ENCODE data around the gene FAM216B. TPM values are rescaled to one million over a fixed set of nuclear protein-coding genes. Genes with fewer than 3 reads are reported as not detected.

Gene FAM216B
- 0.03 TPM in 1 of 2 replicates, not detected in the other for total RNA-seq (2014; rRNA removed; shearing (Covaris generic))
- not detected in 2 replicates for polyA plus RNA-seq (2015; cell fraction: cytosol; rRNA removed)
- not detected in 2 replicates for polyA plus RNA-seq (2015; cell fraction: nucleus; rRNA removed)

GRCh38 chr13:42781352-42781751 is at the start of gene FAM216B:
FAM216B (plus strand) TSS chr13:42781584; CDS start chr13:42784068, 2,484 bp downstream.
- in situ Hi-C loops (cut with HindIII; ENCODE audit: low pct_unique_long_range_greater_than_20kb, low sequenced_read_pairs) = no loop called here
- no peak for DNase-seq (ENCODE audit: low read depth, low spot score)

- no peak for DNase-seq (ENCODE audit: low read depth, low spot score)
- in situ Hi-C loops (cut with HindIII; ENCODE audit: low pct_unique_long_range_greater_than_20kb, low sequenced_read_pairs) = no loop called here
Observed at GRCh38 chr13:42732073-42732472, 49.3 kb upstream of the FAM216B start.

- DNase-seq (ENCODE audit: low read depth, low spot score) = no peak
- in situ Hi-C loops (cut with HindIII; ENCODE audit: low pct_unique_long_range_greater_than_20kb, low sequenced_read_pairs) = no loop called here
Observed at GRCh38 chr13:42733046-42733445, 48.3 kb upstream of the FAM216B start.

DNA sequence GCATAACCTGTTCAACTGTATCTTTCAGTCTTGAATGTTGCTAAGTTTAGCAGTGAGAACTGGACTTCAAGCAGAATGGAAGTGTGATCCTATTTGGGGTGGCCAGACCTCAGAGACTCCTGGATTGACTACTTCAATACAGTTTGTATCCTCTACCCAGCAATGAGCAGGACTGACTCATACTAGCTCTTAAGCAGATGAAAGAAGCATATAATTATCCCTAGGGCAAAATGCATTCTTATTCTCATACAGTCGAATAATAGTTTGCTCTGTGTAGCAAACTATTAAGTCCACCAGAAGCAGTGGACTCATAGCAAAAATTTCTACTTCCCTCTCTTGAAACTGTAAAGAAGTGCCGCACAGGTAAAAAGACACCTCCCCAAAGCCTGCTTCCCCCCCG is 46.4 kb upstream of the FAM216B start:
- in situ Hi-C loops (cut with HindIII; ENCODE audit: low pct_unique_long_range_greater_than_20kb, low sequenced_read_pairs) = no loop called here
- peak; percentile 4 for DNase-seq (ENCODE audit: low read depth, low spot score)

DNA sequence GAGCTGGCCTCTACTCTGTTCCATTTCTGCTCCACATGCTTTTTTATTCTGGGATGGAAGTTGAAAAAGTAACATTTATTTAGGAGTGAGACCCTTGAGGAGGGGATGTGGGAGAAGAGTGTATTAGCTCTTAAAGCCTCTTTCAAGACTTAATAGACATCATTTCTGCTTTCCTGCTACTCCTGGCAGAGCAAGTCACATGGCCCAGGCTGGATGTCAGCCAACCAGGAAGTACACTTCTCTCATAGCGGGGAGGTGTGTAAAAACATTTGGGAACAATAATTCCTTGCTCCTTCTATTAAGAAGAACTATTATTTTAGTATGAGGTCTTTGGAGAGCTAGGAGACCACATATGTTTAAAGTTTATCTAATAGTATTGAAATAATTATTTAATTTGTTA is 40.6 kb upstream of the FAM216B start:
- peak; percentile 25 for DNase-seq (ENCODE audit: low read depth, low spot score)
- in situ Hi-C loops (cut with HindIII; ENCODE audit: low pct_unique_long_range_greater_than_20kb, low sequenced_read_pairs) = no loop called here

DNA sequence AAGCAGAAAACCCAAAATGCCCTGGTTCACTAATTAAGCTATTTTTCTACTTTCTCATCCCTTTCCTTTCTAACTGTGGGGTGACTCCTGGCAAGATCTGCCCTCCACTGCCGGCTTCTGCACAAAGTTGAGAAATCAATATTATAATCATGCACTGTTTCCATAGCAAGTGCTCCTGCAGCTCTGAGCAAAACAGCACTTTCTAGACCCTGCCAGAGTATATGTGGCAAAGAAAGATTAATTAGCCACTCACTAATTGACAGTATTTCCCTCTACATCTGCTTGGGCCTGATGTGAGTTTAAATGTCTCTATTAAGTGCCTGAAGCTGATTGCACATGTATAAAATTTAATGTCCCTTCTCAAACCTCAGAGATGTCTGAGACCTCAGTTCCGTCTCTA is 39.5 kb upstream of the FAM216B start:
- in situ Hi-C loops (cut with HindIII; ENCODE audit: low pct_unique_long_range_greater_than_20kb, low sequenced_read_pairs) = no loop called here
- DNase-seq (ENCODE audit: low read depth, low spot score) = no peak

- no peak for DNase-seq (ENCODE audit: low read depth, low spot score)
- in situ Hi-C loops (cut with HindIII; ENCODE audit: low pct_unique_long_range_greater_than_20kb, low sequenced_read_pairs) = no loop called here
Observed at GRCh38 chr13:42745655-42746054, 35.7 kb upstream of the FAM216B start.

GRCh38 chr13:42746866-42747265 is 34.5 kb upstream of the FAM216B start:
- no peak for DNase-seq (ENCODE audit: low read depth, low spot score)
- in situ Hi-C loops (cut with HindIII; ENCODE audit: low pct_unique_long_range_greater_than_20kb, low sequenced_read_pairs) = no loop called here

GRCh38 chr13:42747399-42747873 is 33.9 kb upstream of the FAM216B start:
- no peak for DNase-seq (ENCODE audit: low read depth, low spot score)
- in situ Hi-C loops (cut with HindIII; ENCODE audit: low pct_unique_long_range_greater_than_20kb, low sequenced_read_pairs) = no loop called here

GRCh38 chr13:42750794-42751193 is 30.6 kb upstream of the FAM216B start:
- DNase-seq (ENCODE audit: low read depth, low spot score) = no peak
- in situ Hi-C loops (cut with HindIII; ENCODE audit: low pct_unique_long_range_greater_than_20kb, low sequenced_read_pairs) = no loop called here

DNA sequence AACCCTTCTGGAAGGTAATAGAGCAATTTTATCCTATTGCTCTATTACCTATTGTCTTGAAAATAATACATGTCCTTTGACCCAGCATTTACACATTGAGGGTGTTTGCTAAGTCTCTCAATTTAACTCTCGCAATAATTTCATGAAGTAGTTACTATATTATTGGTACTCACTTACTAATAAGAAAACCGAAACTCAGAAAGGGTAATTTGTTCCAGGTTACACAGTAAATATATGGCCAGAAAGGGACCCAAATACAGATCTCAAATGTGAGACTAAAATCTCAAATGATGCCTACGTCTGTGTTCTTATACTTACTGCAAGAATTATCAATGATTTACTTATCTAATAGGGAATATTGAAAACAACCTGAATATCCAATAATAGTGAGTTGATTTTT is 29.7 kb upstream of the FAM216B start:
- no peak for DNase-seq (ENCODE audit: low read depth, low spot score)
- in situ Hi-C loops (cut with HindIII; ENCODE audit: low pct_unique_long_range_greater_than_20kb, low sequenced_read_pairs) = no loop called here

GRCh38 chr13:42752731-42753130 is 28.7 kb upstream of the FAM216B start:
- in situ Hi-C loops (cut with HindIII; ENCODE audit: low pct_unique_long_range_greater_than_20kb, low sequenced_read_pairs) = no loop called here

GRCh38 chr13:42753697-42754096 is 27.7 kb upstream of the FAM216B start:
- DNase-seq (ENCODE audit: low read depth, low spot score) = no peak
- in situ Hi-C loops (cut with HindIII; ENCODE audit: low pct_unique_long_range_greater_than_20kb, low sequenced_read_pairs) = no loop called here

More at GRCh38 chr13:42752731-42753130, 28.7 kb upstream of the FAM216B start:
- DNase-seq (ENCODE audit: low read depth, low spot score) = no peak

- in situ Hi-C loops (cut with HindIII; ENCODE audit: low pct_unique_long_range_greater_than_20kb, low sequenced_read_pairs) = no loop called here
- DNase-seq (ENCODE audit: low read depth, low spot score) = no peak
Observed at GRCh38 chr13:42754801-42755510, 26.4 kb upstream of the FAM216B start.

DNA sequence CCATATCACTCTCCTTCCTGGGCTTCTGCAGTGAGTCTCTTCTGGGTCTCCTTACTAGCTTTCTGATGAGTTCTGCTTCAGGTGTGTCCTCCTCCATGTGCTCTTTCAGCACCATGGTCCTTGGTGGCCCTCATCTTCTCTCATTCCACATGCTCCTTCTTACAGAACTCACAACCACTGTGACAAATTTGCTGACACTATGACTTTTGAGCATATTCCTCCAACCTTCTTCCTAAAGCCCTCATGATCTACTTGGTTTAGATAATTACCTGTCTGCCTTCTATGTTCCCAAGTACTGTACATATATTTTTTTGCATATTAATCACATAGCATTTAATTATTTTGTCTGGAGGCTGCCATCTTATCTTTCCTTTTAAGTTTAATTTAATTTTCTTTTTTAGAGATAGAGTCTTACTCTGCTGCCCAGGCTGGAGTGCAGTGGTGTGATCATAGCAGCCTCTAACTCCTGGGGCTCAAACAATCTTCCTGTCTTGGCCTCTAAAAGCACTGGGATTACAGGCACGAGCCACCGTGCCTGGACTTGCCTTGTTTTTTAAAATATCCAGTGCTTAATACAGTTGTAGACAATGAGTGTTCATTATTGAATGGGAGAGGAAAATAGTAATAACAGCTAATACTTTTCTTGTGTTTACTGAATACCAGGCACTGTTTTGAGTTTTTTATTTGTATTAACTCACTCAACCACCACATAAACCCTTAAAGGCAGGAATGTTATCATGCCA is 23.5 kb upstream of the FAM216B start:
- in situ Hi-C loops (cut with HindIII; ENCODE audit: low pct_unique_long_range_greater_than_20kb, low sequenced_read_pairs) = no loop called here
- DNase-seq (ENCODE audit: low read depth, low spot score) = no peak

DNA sequence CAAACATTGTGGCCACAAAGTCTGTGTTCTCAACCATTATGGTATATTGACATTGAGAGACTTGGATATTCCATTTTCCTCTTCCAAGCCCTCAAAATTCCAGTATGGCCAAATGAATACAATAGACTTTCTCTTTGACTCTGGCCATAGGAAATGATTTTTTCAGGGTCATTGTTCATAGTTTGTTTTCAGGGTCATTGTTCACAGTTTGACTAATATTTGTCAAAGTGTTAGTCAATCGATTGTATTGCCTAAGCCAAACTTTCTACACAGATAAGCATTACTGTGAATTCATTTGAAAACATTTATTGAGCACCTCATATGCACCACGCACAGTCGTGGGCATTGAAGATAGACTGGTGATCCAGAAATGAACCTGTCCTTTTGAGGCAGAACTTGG is 22.9 kb upstream of the FAM216B start:
- in situ Hi-C loops (cut with HindIII; ENCODE audit: low pct_unique_long_range_greater_than_20kb, low sequenced_read_pairs) = no loop called here
- DNase-seq (ENCODE audit: low read depth, low spot score) = no peak

DNA sequence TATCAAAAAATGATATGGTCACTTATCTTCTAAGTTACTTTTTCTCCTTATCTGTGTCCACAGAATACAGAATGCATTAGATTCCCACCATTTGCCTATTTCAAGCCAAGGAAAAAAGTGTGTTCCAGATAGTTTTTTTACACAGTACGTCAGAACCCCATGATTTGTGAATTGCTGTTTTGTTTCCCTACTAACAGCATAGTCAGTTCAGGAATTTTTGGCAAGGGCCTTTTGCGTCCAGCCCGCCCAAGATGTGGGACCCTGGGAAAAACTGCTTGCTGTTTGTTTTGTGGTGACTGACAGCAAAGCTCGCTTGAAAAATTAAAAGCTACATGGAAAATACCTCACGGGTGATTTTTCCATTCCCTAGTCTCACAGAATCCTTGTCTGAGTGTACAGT is 20.4 kb upstream of the FAM216B start:
- in situ Hi-C loops (cut with HindIII; ENCODE audit: low pct_unique_long_range_greater_than_20kb, low sequenced_read_pairs) = no loop called here

DNA sequence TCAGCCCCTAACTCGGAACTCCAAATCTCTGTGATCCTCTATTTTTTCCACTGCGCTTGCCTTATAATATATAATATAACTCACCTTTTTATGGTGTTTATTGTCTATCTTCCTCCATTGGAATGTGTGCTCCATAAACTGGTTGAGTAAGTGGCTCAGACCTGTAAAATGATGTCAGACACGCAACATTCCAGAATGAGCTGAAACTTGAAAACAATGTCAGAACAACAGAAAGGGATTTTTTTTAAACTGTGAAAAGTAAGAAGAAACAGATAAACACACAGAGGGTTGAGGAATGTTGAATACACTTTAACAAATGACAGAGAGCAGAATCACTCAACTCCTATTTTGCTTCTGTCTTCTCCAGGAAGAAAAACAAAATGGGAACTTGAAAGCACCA is 19.1 kb upstream of the FAM216B start:
- in situ Hi-C loops (cut with HindIII; ENCODE audit: low pct_unique_long_range_greater_than_20kb, low sequenced_read_pairs) = no loop called here
- DNase-seq (ENCODE audit: low read depth, low spot score) = no peak

More for the DNA sequence above, 20.4 kb upstream of the FAM216B start:
- DNase-seq (ENCODE audit: low read depth, low spot score) = peak; percentile 43

- in situ Hi-C loops (cut with HindIII; ENCODE audit: low pct_unique_long_range_greater_than_20kb, low sequenced_read_pairs) = no loop called here
Observed at GRCh38 chr13:42762917-42763316, 18.5 kb upstream of the FAM216B start.

More at GRCh38 chr13:42762917-42763316, 18.5 kb upstream of the FAM216B start:
- DNase-seq (ENCODE audit: low read depth, low spot score) = no peak
